Osteocyte (in vitro differentiated cells): ENCODE measurements around the gene PLEKHN1. TPM values are rescaled to one million over a fixed set of nuclear protein-coding genes. Genes with fewer than 3 reads are reported as not detected.
"Not testable (repeated sequence)": the region's sequence is repeated elsewhere in the genome, so short reads cannot be mapped to it uniquely, and the experiment has no call there.

Experiments
- DNase-seq: peaks from one replicate; pipeline ENCODE4 v3.0.0; 2021; ENCODE audit warnings: mixed read lengths; ENCODE audit not compliant: unreplicated experiment; ENCODE audit errors: extremely low spot score
- H3K27ac Mint-ChIP-seq: one replicate; pipeline ENCODE4 v1.8.0; 2021; ENCODE audit warnings: mild to moderate bottlenecking, mixed read lengths; ENCODE audit not compliant: unreplicated experiment
- H3K27me3 Mint-ChIP-seq: one replicate; pipeline ENCODE4 v1.8.0; 2021; ENCODE audit warnings: mixed read lengths; ENCODE audit not compliant: unreplicated experiment
- H3K36me3 Mint-ChIP-seq: one replicate; pipeline ENCODE4 v1.8.0; 2021; ENCODE audit warnings: mixed read lengths; ENCODE audit not compliant: unreplicated experiment
- H3K4me1 Mint-ChIP-seq: one replicate; pipeline ENCODE4 v1.8.0; 2021; ENCODE audit warnings: mixed read lengths; ENCODE audit not compliant: unreplicated experiment
- H3K4me3 Mint-ChIP-seq: one replicate; pipeline ENCODE4 v1.8.0; 2021; ENCODE audit warnings: mild to moderate bottlenecking, moderate library complexity, mixed read lengths; ENCODE audit not compliant: unreplicated experiment
- H3K9me3 Mint-ChIP-seq: one replicate; pipeline ENCODE4 v1.8.0; 2021; ENCODE audit warnings: mixed read lengths; ENCODE audit not compliant: unreplicated experiment
- total RNA-seq: library from RNA; stranded (reverse); gene quantifications from 2 replicates; pipeline ENCODE4 v1.2.1, GENCODE V29; 2021
- TF ChIP-seq, protein P1 (sequence below): fragments of 200-600 bp; sonication (generic); IDR thresholded peaks from 2 replicates; pipeline ENCODE4 v1.5.0; 2021; ENCODE audit warnings: antibody characterized with exemption, mild to moderate bottlenecking, moderate library complexity

The PLEKHN1 gene
- total RNA-seq, 1 donor from 2014 or later: 0.21 TPM

DNA sequence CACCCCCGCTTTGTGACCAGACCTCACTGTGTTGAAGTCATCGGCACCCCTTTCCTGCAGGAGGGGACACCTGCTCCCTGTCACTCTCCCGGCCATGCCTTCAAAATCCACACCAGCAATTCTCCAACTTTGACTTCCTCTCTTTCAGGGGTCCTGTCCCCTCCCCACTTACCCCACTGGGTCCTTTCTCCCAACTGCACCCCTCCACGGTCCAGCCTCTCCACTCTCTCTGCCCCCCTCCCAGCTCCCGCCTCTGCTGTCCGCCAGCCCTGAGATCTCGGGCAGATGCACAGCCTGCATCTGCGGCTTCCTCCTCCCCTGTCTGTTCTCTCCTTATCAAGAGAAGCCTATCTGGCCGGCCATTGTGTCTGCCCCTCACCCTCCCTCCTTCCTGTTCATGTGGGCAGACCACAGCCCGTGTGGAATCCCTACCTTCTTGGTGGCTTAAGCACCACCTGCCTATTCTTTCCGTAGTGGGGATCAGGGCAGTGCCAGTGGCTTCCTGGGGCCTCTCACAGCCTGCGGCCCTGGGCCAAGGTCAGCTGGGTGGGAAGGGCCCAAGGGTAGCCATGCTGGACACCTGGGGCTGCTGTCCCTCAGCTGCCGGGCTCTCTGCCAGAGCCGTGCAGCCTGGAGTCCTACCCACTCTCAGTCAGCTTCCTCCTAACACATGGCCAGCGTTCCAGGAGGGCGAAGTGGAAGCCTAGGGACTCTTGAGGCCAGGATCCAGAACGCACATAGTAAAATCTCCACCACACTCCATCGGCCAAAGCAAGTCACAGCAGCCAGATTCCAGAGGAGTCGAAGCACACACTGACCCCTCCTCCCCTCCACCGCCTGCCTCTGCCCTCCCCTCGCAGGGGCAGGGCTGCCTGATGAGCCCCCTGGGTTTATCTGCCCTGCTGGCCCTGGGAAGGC, 38.8 kb downstream of the PLEKHN1 start:
- peaks cover 4% of the 10 kb centered on the region for H3K36me3 Mint-ChIP-seq
- H3K27ac Mint-ChIP-seq: peak overlapping the region; percentile 87
- H3K9me3 Mint-ChIP-seq: no peaks in the 10 kb centered on the region
- DNase-seq: peak; percentile 85
- peaks cover 26% of the 10 kb centered on the region for H3K4me1 Mint-ChIP-seq
- H3K27me3 Mint-ChIP-seq: no peaks in the 10 kb centered on the region
- TF ChIP-seq, protein P1, sequence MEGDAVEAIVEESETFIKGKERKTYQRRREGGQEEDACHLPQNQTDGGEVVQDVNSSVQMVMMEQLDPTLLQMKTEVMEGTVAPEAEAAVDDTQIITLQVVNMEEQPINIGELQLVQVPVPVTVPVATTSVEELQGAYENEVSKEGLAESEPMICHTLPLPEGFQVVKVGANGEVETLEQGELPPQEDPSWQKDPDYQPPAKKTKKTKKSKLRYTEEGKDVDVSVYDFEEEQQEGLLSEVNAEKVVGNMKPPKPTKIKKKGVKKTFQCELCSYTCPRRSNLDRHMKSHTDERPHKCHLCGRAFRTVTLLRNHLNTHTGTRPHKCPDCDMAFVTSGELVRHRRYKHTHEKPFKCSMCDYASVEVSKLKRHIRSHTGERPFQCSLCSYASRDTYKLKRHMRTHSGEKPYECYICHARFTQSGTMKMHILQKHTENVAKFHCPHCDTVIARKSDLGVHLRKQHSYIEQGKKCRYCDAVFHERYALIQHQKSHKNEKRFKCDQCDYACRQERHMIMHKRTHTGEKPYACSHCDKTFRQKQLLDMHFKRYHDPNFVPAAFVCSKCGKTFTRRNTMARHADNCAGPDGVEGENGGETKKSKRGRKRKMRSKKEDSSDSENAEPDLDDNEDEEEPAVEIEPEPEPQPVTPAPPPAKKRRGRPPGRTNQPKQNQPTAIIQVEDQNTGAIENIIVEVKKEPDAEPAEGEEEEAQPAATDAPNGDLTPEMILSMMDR: no peak
- H3K4me3 Mint-ChIP-seq: peak overlapping the region; percentile 38

DNA sequence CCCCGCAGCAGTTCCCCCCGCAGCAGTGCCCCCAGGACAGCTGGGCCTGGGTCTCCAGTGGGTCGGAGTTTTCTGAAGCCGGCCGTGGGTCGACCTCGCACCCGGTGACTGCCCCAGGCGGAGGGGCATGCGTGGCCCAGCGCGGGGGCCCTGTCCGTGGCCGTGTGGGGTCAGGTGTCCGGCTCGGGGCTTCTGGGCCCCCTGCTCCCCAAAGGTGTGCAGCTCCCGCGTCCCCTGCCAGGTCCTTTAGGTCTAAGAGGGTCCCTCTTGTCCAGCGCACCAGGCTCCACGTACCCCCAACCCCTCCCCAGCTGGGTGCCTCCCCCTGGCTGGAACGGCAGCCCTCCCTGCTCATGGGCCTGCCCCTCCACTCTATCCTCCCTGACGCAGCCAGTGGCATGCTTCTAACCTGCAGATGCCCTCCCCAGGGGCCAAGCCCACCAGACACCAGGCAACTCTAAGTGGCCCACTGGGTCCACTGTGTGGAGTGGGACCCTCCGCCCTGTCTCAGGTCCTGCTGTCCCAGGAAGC, 39.6 kb downstream of the PLEKHN1 start:
- H3K4me1 Mint-ChIP-seq: peaks cover 24% of the 10 kb centered on the region
- H3K4me3 Mint-ChIP-seq: no peak overlapping the region
- H3K36me3 Mint-ChIP-seq: peaks cover 4% of the 10 kb centered on the region
- no peaks in the 10 kb centered on the region for H3K27me3 Mint-ChIP-seq
- no peaks in the 10 kb centered on the region for H3K9me3 Mint-ChIP-seq
- H3K27ac Mint-ChIP-seq: no peak overlapping the region
- DNase-seq: no peak
- TF ChIP-seq, protein P1: no peak

DNA sequence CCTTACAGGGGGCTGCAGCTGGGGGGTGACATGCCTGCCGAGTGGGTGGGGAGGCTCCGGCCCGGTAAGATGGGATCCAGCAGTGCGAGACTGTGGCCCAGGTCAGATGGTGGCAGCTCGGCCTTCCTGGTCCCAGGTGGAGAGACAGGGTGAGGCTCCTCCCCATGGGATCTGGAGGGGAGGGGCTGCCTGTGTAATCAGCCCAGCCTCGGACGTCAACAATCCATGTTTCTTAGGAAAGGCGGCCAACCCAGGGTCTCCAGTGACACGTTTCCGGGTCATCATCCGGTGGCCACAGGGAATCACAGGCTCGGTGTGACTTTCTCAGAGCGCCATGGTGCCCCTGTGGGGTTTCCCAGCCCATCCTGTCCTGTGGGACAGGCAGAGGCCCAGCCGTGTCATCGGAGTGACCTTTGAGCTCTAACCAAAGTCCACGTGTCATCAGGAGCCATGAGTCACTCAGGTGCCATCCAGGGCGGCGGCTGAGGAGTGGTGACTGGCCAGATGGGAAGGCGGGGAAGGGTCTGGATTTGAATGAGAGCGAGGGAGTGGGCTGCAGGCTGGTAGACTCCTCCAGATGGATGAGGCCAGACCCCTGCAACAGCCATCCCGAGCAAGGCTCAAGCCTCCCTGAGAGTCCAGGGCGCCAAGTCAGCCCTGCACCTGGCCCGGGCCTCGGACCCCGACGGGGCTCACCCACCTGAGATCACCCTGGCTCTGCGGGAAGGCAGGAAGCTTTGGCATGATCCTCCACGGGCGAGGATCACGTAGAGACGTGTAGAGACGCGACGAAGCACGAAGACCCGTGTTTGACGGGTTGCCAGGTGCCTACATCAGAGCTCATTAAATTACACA, 40.2 kb downstream of the PLEKHN1 start:
- H3K4me3 Mint-ChIP-seq: no peak overlapping the region
- no peak for DNase-seq
- peaks cover 24% of the 10 kb centered on the region for H3K4me1 Mint-ChIP-seq
- H3K27ac Mint-ChIP-seq: no peak overlapping the region
- H3K9me3 Mint-ChIP-seq: no peaks in the 10 kb centered on the region
- TF ChIP-seq, protein P1: no peak
- H3K36me3 Mint-ChIP-seq: peaks cover 4% of the 10 kb centered on the region
- no peaks in the 10 kb centered on the region for H3K27me3 Mint-ChIP-seq

DNA sequence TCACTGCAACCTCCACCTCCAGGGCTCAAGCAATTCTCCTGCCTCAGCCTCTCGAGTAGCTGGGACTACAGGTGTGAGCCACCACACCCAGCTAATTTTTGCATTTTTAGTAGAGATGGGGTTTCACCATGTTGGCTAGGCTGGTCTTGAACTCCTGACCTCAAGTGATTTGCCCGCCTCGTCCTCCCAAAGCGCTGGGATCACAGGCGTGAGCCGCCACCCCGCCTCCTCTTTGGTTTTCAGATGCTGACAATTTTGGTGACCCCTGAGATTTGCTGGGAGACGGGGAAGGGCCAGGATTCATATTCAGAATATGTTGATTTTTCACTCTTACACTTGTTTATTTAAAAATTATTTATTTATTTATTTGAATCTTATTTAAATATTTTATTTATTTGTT, 43.8 kb downstream of the PLEKHN1 start:
- not testable (repeated sequence) for DNase-seq, H3K27me3 Mint-ChIP-seq, H3K9me3 Mint-ChIP-seq, H3K36me3 Mint-ChIP-seq, H3K4me3 Mint-ChIP-seq, H3K27ac Mint-ChIP-seq
- peaks cover 32% of the 10 kb centered on the region for H3K4me1 Mint-ChIP-seq

DNA sequence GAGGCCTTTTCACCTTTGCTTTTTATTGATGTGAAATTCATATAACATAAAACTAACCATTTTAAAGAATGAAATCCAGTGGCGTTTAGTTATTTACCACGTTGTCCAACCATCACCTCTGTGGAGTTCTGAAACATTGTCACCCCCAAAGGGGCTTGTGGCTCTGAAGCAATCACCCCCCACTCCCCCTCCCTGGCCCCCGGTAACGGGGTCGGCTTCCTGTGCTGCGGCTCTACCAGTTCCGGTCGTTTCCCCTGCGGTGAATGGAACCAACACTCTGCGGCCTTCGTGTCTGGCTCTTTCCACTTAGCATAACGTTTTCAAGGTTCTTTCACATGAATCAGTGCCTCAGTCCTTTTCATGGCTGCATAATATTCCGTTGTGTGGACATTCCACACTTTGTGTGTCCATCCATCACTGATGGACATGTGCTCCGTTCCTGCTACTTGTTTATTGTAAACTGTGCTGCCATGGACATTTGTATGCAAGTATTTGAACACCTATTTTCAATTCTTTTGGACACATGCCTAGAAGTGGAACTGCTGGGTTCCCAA, 45.2 kb downstream of the PLEKHN1 start:
- Mint-ChIP-seq H3K36me3 (peaks cover 5% of the 10 kb centered on the region), H3K27ac (no peak overlapping the region), H3K4me1 (peaks cover 24% of the 10 kb centered on the region), H3K27me3 (no peaks in the 10 kb centered on the region), H3K9me3 (no peaks in the 10 kb centered on the region), H3K4me3 (no peak overlapping the region)
- DNase-seq: no peak
- TF ChIP-seq, protein P1: no peak

DNA sequence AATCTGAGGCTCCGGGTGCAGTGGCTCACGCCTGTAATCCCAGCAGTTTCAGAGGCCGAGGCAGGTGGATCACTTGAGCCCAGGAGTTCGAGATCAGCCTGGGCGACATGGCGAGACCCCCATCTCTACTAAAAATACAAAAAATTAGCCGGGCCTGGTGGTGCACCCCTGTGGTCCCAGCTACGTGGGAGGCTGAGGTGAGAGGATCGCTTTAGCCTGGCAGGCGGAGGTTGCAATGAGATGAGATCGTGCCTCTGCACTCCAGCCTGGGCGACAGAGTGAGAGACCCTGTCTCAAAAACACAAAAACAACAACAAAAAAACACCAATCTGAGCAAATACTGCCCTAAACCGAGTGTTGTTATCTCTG, 46.4 kb downstream of the PLEKHN1 start:
- Mint-ChIP-seq H3K4me1 (peaks cover 24% of the 10 kb centered on the region), H3K4me3 (peak overlapping the region; percentile 82), H3K27ac (peak overlapping the region; percentile 94)
- not testable (repeated sequence) for H3K9me3 Mint-ChIP-seq, DNase-seq, H3K36me3 Mint-ChIP-seq, H3K27me3 Mint-ChIP-seq
